ENCODE data around the gene NBDY.
"Not testable (repeated sequence)": the region's sequence is repeated elsewhere in the genome, so short reads cannot be mapped to it uniquely, and the experiment has no call there.

NBDY gene

GRCh38 chrX:56800801-56801200 is 71.8 kb downstream of the NBDY start:
- no peak overlapping the region for H3K4me3 ChIP-seq (ENCODE audit: low read depth, low read length)
- peak; percentile 76 for DNase-seq (ENCODE audit: low read depth)
- peak; percentile 20 for TF ChIP-seq CTCF (IDR thresholded peaks at IDR 0.05; ENCODE audit: insufficient read depth, low read depth, low read length, missing control alignments)

- DNase-seq (ENCODE audit: low read depth): no peak
- H3K4me3 ChIP-seq (ENCODE audit: low read depth, low read length): no peak overlapping the region
- TF ChIP-seq CTCF (IDR thresholded peaks at IDR 0.05; ENCODE audit: insufficient read depth, low read depth, low read length, missing control alignments): no peak
Observed at GRCh38 chrX:56802428-56802827, 73.4 kb downstream of the NBDY start.

GRCh38 chrX:56802921-56803849 is 74.1 kb downstream of the NBDY start:
- no peak overlapping the region for H3K4me3 ChIP-seq (ENCODE audit: low read depth, low read length)
- peak; percentile 80 for DNase-seq (ENCODE audit: low read depth)

GRCh38 chrX:56803850-56804681 is 75.0 kb downstream of the NBDY start:
- H3K4me3 ChIP-seq (ENCODE audit: low read depth, low read length): no peak overlapping the region
- TF ChIP-seq CTCF (IDR thresholded peaks at IDR 0.05; ENCODE audit: insufficient read depth, low read depth, low read length, missing control alignments): no peak
- no peak for DNase-seq (ENCODE audit: low read depth)

More at GRCh38 chrX:56802921-56803849, 74.1 kb downstream of the NBDY start:
- peak; percentile 45 for TF ChIP-seq CTCF (IDR thresholded peaks at IDR 0.05; ENCODE audit: insufficient read depth, low read depth, low read length, missing control alignments)

GRCh38 chrX:56804867-56805266 is 75.8 kb downstream of the NBDY start:
- no peak overlapping the region for H3K4me3 ChIP-seq (ENCODE audit: low read depth, low read length)
- no peak for TF ChIP-seq CTCF (IDR thresholded peaks at IDR 0.05; ENCODE audit: insufficient read depth, low read depth, low read length, missing control alignments)
- DNase-seq (ENCODE audit: low read depth): no peak

- no peak for DNase-seq (ENCODE audit: low read depth)
- TF ChIP-seq CTCF (IDR thresholded peaks at IDR 0.05; ENCODE audit: insufficient read depth, low read depth, low read length, missing control alignments): no peak
Observed at GRCh38 chrX:56805399-56805798, 76.4 kb downstream of the NBDY start.

GRCh38 chrX:56806176-56806575 is 77.1 kb downstream of the NBDY start:
- H3K4me3 ChIP-seq (ENCODE audit: low read depth, low read length); DNase-seq (ENCODE audit: low read depth): not testable (repeated sequence)

More at GRCh38 chrX:56805399-56805798, 76.4 kb downstream of the NBDY start:
- H3K4me3 ChIP-seq (ENCODE audit: low read depth, low read length): no peak overlapping the region

Measured in GM12865 (cell line).